OCI-LY1 (cell line): ENCODE results near the gene NOS1.

ENCODE experiments used
- H2AFZ ChIP-seq: fragments of 200-600 bp; sonication (generic), shearing (Covaris generic); 2 replicates; pipeline ENCODE4 v1.6.0; 2014; ENCODE audit warnings: antibody characterized with exemption, mild to moderate bottlenecking, low read length
- H3F3A ChIP-seq: fragments of 200-600 bp; sonication (generic), shearing (Covaris generic); 2 replicates; pipeline ENCODE4 v1.6.0; 2014; ENCODE audit warnings: mild to moderate bottlenecking, antibody characterized with exemption, low read length, moderate library complexity; ENCODE audit not compliant: insufficient read depth
- H3K27ac ChIP-seq: fragments of 200-600 bp; sonication (generic); 2 replicates; pipeline ENCODE4 v1.5.1; 2014; ENCODE audit warnings: low read length, mixed run types, mild to moderate bottlenecking, low read depth; ENCODE audit not compliant: poor library complexity, severe bottlenecking
- H3K27me3 ChIP-seq: fragments of 200-600 bp; sonication (generic); 2 replicates; pipeline ENCODE4 v1.6.0; 2014; ENCODE audit warnings: antibody characterized with exemption, mild to moderate bottlenecking, low read length, moderate library complexity; ENCODE audit not compliant: insufficient read depth
- H3K36me3 ChIP-seq: fragments of 200-600 bp; sonication (generic); 2 replicates; pipeline ENCODE4 v1.6.1; 2014; ENCODE audit warnings: mild to moderate bottlenecking, antibody characterized with exemption, low read length, moderate library complexity, mixed read lengths; ENCODE audit not compliant: insufficient read depth
- H3K4me1 ChIP-seq: fragments of 200-600 bp; sonication (generic); 2 replicates; pipeline ENCODE4 v1.5.1; 2014; ENCODE audit warnings: mild to moderate bottlenecking, low read length, moderate library complexity; ENCODE audit not compliant: insufficient read depth, severe bottlenecking
- H3K4me2 ChIP-seq: fragments of 200-600 bp; sonication (generic), shearing (Covaris generic); 2 replicates; pipeline ENCODE4 v1.6.1; 2014; ENCODE audit warnings: low read length
- H3K4me3 ChIP-seq: fragments of 200-600 bp; sonication (generic); 2 replicates; pipeline ENCODE4 v1.5.1; 2014; ENCODE audit warnings: low read length, low read depth, mild to moderate bottlenecking, mixed read lengths; ENCODE audit not compliant: poor library complexity, severe bottlenecking
- H3K79me2 ChIP-seq: fragments of 200-600 bp; shearing (Covaris generic); 2 replicates; pipeline ENCODE4 v1.6.1; 2016; ENCODE audit warnings: mixed run types, low read length, mixed read lengths; ENCODE audit not compliant: insufficient read depth
- H3K9ac ChIP-seq: fragments of 200-600 bp; sonication (generic), shearing (Covaris generic); 2 replicates; pipeline ENCODE4 v1.6.1; 2014; ENCODE audit warnings: mild to moderate bottlenecking, low read length, mixed read lengths
- H3K9me2 ChIP-seq: fragments of 200-600 bp; sonication (generic), shearing (Covaris generic); 2 replicates; pipeline ENCODE4 v1.6.1; 2014; ENCODE audit warnings: low read depth, mild to moderate bottlenecking, low read length, mixed read lengths
- H3K9me3 ChIP-seq: fragments of 200-600 bp; shearing (Covaris generic); 2 replicates; pipeline ENCODE4 v1.6.1; 2014; ENCODE audit warnings: low read length, mixed read lengths
- H4K20me1 ChIP-seq: fragments of 200-600 bp; sonication (generic), shearing (Covaris generic); 2 replicates; pipeline ENCODE4 v1.6.0; 2016; ENCODE audit warnings: mild to moderate bottlenecking, low read length; ENCODE audit not compliant: insufficient read depth
- EZH2 ChIP-seq: fragments of 200-600 bp; sonication (generic), shearing (Covaris generic); IDR thresholded peaks from 2 replicates; pipeline ENCODE4 v1.8.0; 2017; ENCODE audit warnings: borderline replicate concordance, mixed run types, mild to moderate bottlenecking, antibody characterized with exemption, low read length, moderate library complexity, mixed read lengths
- TF ChIP-seq, protein P1 (sequence below): fragments of 200-600 bp; sonication (generic), shearing (Covaris generic); IDR thresholded peaks from 2 replicates; pipeline ENCODE4 v1.5.1; 2017; ENCODE audit warnings: mild to moderate bottlenecking, antibody characterized with exemption, low read length, moderate library complexity, mixed read lengths

The NOS1 gene

GRCh38 chr12:117361347-117361751, at the start of gene NOS1:
Gene NOS1, minus strand, starts transcription at chr12:117361626. Its CDS starts 30,557 bp downstream, at chr12:117331069.
- H4K20me1 ChIP-seq = no peaks in the 10 kb centered on the region
- no peak within 1 kb of the TSS for H3K27ac ChIP-seq
- H3K9ac ChIP-seq = no peak within 1 kb of the TSS
- no peak within 1 kb of the TSS for H3K4me3 ChIP-seq
- no peaks in the 10 kb centered on the region for H3K27me3 ChIP-seq
- no peaks in the 10 kb centered on the region for H3K36me3 ChIP-seq
- H3K79me2 ChIP-seq = no peaks in the 10 kb centered on the region
- H3K9me2 ChIP-seq = no peaks in the 10 kb centered on the region
- H3K4me1 ChIP-seq = no peaks in the 10 kb centered on the region
- no peak for TF ChIP-seq EZH2
- TF ChIP-seq, protein P1, sequence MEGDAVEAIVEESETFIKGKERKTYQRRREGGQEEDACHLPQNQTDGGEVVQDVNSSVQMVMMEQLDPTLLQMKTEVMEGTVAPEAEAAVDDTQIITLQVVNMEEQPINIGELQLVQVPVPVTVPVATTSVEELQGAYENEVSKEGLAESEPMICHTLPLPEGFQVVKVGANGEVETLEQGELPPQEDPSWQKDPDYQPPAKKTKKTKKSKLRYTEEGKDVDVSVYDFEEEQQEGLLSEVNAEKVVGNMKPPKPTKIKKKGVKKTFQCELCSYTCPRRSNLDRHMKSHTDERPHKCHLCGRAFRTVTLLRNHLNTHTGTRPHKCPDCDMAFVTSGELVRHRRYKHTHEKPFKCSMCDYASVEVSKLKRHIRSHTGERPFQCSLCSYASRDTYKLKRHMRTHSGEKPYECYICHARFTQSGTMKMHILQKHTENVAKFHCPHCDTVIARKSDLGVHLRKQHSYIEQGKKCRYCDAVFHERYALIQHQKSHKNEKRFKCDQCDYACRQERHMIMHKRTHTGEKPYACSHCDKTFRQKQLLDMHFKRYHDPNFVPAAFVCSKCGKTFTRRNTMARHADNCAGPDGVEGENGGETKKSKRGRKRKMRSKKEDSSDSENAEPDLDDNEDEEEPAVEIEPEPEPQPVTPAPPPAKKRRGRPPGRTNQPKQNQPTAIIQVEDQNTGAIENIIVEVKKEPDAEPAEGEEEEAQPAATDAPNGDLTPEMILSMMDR = no peak
- no peak within 1 kb of the TSS for H2AFZ ChIP-seq
- H3F3A ChIP-seq = no peaks in the 10 kb centered on the region
- H3K9me3 ChIP-seq = no peaks in the 10 kb centered on the region
- no peak within 1 kb of the TSS for H3K4me2 ChIP-seq

DNA sequence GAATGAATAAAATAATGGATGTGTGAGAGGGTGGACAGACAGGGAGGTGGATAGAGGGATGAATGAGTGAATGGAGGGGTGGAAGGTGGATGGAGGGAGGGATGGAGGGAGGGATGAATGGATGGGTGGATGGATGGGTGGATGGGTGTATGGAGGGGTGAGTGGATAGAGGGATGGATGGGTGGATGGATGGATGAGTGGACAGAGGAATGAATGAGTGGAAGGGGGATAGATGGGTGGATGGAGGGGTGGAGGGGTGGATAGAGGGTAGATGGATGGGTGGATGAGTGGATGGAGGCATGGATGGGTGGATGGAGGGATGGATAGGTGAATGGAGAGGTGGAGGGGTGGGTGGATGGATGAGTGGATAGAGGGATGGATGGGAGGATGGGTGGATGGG, 47.9 kb upstream of the NOS1 start:
- H3K36me3 ChIP-seq = no peaks in the 10 kb centered on the region
- no peak overlapping the region for H3K27ac ChIP-seq
- TF ChIP-seq, protein P1 = no peak
- no peak for TF ChIP-seq EZH2
- H3K9me3 ChIP-seq = no peaks in the 10 kb centered on the region
- no peaks in the 10 kb centered on the region for H3K9me2 ChIP-seq
- H2AFZ ChIP-seq = no peak overlapping the region
- no peaks in the 10 kb centered on the region for H3K79me2 ChIP-seq
- no peaks in the 10 kb centered on the region for H3K27me3 ChIP-seq
- H3F3A ChIP-seq = no peaks in the 10 kb centered on the region
- no peak overlapping the region for H3K4me2 ChIP-seq
- H3K4me1 ChIP-seq = no peaks in the 10 kb centered on the region
- H3K9ac ChIP-seq = no peak overlapping the region
- H3K4me3 ChIP-seq = no peak overlapping the region
- H4K20me1 ChIP-seq = no peaks in the 10 kb centered on the region

DNA sequence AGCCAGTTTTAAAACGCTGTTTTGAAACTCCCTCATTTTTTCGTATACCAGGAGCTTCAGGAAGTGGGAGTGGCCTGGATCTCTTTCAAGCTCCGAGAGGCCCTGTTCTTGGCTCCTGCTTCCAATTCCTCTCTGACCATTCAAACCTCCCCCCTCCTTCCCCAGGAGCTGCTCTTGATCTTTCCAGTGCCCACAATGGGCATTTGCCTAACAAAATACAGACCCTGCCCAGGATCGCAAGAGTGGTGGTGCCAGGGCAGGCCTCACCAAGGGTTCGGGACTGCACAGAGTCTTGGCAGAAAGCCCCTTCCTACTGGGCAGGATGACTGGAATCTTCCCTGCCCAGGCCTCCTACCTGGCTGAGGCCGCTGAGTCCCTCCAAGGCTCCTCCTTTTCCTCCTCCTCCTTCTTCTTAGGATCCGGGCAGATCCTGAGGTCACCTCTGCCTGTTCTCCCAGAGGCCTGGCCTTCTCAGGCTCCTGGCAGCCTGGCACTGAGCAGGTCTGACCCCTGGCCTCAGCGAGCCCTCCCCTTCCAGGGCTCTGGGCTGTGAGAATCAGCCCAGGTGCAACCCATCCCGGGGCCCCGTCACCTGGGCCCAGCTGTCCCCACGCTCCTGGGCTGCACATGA, 46.9 kb upstream of the NOS1 start:
- Histone ChIP-seq H2AFZ (no peak overlapping the region), H3K27ac (no peak overlapping the region), H3K27me3 (no peaks in the 10 kb centered on the region), H3K4me1 (no peaks in the 10 kb centered on the region), H3K79me2 (no peaks in the 10 kb centered on the region), H3K9me2 (no peaks in the 10 kb centered on the region), H3K36me3 (no peaks in the 10 kb centered on the region), H3K4me2 (no peak overlapping the region), H3K9ac (no peak overlapping the region), H3F3A (no peaks in the 10 kb centered on the region), H4K20me1 (no peaks in the 10 kb centered on the region), H3K9me3 (no peaks in the 10 kb centered on the region), H3K4me3 (no peak overlapping the region)
- TF ChIP-seq EZH2 = no peak

DNA sequence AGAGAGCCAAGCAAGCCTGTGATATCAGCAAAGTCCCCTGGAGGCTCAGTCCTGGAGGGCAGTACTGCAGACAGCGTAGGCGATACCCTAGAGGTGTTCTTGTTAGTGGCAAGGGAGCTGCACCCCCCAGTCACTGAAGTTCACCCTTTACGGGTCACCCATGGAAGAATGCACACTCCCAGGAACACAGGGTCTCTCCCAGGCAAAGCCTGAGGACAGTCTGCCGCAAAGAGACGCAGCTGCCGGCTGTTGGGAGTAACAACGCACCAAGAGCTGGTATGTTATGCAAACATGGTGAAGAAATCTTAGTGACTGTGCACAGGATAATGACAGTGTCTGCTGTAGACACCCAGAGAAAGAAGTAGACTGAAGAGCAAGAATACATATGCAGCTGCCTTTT, 43.5 kb upstream of the NOS1 start:
- Histone ChIP-seq H3K4me1 (no peaks in the 10 kb centered on the region), H3K4me3 (no peak overlapping the region), H3K27ac (no peak overlapping the region), H3K79me2 (no peaks in the 10 kb centered on the region), H3F3A (no peaks in the 10 kb centered on the region), H3K36me3 (no peaks in the 10 kb centered on the region), H3K9me3 (no peaks in the 10 kb centered on the region), H3K9ac (no peak overlapping the region), H3K4me2 (no peak overlapping the region), H3K9me2 (no peaks in the 10 kb centered on the region), H4K20me1 (no peaks in the 10 kb centered on the region), H2AFZ (no peak overlapping the region), H3K27me3 (no peaks in the 10 kb centered on the region)
- no peak for TF ChIP-seq EZH2
- TF ChIP-seq, protein P1 = no peak
